Mucosa of gallbladder (tissue), 1 donor: ENCODE data around the gene CD164L2. TPM values are rescaled to one million over a fixed set of nuclear protein-coding genes. Genes with fewer than 3 reads are reported as not detected.
A peak's percentile ranks its signal among the peaks of the same experiment; 100 is the strongest.

Source experiments
- DNase-seq: peaks from one replicate; pipeline ENCODE4 v3.0.0-alpha.2; 2020; ENCODE audit warnings: low spot score
- total RNA-seq: library from RNA; stranded (reverse); gene quantifications from one replicate; pipeline ENCODE4 v1.2.1, GENCODE V29; 2021
- donor health status: DM: no; HTN: no; CAD: no.

The CD164L2 gene
- total RNA-seq, 1 donor from 2014 or later, result 5.4 TPM

DNA sequence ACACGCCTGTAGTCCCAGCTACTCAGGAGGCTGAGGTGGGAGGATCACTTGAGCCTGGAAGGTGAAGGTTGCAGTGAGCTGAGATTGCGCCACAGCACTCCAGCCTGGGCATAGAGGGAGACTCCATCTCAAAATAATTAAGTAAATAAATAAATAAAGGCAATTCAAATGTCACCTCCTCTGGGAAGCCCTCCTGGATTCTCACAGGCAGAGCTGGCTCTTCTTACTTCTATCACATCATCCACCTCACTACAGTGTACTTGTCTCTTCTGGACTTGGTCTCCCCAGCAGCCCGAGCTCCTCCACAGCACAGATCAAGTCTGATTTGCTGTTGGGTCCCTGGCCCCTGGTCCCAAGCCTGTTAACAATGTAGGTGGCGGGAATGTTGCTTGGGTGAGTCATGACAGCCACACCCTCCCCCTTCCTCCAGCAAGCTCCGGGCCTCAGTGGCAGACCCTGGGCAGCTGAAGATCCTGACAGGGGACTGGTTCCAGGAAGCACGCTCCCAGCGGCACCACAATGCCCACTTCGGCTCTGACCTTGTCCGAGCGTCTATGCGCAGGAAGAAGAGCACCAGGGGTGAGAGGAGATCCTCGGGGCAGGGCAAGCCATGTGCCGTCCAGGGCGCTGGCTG, 36.0 kb downstream of the CD164L2 start:
- no peak for DNase-seq

DNA sequence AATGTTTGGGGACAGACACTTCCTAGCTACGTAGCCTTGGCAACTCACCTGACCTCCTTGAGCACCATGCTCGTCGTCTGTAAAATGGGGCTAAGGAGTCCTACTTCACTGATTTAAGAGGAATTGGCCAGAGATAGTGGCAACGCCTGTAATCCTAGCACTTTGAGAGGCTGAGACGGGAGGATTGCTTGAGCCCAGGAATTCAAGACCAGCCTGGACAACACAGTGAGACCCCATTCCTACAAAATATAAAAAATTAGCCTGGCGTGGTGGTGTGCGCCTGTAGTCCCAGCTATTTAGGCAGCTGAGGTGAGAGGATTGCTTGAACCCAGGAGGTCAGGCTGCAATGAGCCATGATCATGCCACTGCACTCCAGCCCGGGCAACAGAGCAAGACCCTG, 36.8 kb downstream of the CD164L2 start:
- DNase-seq, result no peak

DNA sequence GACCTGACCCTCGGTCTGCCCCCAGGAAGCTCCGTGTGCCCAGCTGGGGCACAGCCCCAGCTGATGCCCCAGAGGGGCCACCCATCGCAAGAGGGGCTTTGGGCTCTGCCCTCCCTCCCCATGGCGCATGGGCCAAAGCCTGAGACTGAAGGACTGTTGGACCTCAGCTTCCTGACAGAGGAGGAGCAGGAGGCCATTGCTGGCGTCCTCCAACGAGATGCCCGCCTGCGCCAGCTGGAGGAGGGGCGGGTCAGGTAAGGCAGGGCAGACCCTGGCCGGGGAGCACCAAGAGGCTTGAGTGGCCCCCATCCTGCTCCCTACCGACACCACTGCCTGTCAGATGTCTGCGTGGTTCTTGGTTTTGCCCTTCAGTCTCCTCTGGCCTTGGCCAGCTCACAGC, 37.9 kb downstream of the CD164L2 start:
- no peak for DNase-seq

DNA sequence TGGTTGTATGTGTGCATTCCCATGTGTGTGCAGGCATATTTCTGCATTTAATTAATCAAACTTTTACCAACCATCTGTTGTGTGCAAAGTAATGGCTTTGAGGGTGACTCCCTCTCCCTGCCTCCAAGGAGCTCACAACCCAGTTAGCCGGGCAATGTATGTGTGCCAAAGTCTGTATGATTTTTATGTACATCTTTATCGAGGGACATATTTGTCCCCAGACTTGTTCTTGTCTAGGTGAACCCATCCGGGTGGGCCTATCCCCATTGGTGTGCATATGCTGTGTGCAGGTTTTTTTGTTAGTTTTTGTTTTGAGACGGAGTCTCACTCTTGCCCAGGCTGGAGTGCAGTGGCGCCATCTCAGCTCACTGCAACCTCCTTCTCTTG, 39.5 kb downstream of the CD164L2 start:
- DNase-seq, result no peak

DNA sequence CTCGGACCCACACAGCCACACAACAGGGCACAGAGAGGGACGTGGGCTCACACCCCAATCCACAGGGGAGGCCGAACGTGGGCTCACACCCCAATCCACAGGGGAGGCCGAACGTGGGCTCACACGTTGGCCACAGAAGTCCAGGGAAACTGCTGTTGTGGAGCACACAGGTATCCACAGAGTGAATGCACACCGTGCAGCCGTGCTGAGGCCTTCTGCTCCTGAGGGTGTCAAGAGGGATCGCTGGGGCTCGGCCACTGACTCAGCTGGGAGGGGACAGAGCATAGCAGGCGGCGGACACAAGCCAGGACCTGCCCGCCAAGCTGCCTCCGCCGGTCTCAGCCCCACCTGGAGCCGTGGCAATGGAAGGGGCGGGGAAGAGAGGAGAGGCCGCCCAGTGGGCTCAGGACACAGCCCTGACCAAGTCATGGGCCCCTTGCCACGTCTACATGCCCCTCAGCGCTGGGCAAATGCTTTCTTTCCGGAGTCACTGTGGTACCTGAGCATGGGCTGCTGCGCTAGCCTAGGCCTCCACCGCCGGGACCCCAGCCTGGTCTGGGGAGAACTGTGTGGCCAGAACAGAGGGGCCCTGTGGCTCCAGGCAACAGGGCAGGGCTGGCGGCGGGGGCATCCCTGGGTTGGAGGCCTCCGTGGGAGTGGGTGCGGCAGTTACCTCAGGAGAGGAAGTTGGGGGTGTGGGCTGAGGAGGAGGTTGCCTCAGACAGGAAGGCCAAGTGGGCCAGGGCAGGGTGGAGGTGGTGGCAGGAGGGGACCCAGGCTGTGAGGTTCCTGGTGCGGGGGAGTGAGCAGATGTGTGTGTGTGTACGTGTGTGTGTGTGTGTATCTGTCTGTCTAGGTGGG, 40.1 kb downstream of the CD164L2 start:
- no peak for DNase-seq

GRCh38 chr1:27342391-27342777, 40.7 kb downstream of the CD164L2 start:
- no peak for DNase-seq

GRCh38 chr1:27341525-27342252, 41.4 kb downstream of the CD164L2 start, which contains the start of gene SYTL1:
Gene SYTL1, plus strand, starts transcription at chr1:27342022. Its CDS starts 3,313 bp downstream, at chr1:27345335.
- DNase-seq, result peak; percentile 50

DNA sequence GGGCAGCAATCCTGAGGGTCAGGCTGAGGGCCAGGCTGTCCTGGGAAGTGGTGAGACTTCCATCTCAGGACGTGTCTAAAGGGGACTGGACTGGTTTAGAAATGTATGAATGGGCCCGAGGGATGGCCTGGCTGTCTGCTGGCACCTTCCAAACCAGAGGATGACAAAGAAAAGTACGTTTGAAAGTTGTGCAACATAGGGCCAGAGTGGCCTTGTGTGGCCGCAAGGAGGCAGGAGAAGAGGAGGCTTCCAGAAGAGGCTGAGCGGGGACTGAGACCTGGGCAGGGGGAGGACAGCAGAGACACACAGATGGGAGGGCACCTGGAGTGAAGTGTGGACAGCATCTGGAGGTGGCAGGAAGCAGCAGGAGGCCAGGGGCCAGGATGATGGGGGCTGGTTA, 43.9 kb downstream of the CD164L2 start:
- DNase-seq, result no peak

- DNase-seq, result no peak
Measured at GRCh38 chr1:27338751-27339150, 44.4 kb downstream of the CD164L2 start.

DNA sequence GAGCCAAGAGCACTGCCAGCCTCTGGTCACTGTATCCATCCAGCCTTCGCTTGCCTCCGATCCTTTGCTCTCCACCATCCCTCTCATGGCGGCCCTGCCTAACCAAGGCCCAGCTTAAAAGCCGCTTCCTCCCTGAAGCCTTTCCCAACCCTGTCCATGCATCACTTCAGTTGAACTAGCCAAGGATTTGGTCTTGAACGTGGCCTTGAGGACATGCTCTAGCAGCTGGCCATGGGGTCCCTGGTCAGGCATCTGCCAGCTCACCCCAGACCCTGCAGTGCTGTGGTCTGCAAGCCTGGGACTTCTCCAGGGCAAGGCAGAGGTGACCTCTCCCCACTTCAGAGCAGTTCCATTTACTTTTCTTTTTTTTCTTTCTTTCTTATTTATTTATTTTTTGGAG, 46.4 kb downstream of the CD164L2 start:
- DNase-seq, result no peak

DNA sequence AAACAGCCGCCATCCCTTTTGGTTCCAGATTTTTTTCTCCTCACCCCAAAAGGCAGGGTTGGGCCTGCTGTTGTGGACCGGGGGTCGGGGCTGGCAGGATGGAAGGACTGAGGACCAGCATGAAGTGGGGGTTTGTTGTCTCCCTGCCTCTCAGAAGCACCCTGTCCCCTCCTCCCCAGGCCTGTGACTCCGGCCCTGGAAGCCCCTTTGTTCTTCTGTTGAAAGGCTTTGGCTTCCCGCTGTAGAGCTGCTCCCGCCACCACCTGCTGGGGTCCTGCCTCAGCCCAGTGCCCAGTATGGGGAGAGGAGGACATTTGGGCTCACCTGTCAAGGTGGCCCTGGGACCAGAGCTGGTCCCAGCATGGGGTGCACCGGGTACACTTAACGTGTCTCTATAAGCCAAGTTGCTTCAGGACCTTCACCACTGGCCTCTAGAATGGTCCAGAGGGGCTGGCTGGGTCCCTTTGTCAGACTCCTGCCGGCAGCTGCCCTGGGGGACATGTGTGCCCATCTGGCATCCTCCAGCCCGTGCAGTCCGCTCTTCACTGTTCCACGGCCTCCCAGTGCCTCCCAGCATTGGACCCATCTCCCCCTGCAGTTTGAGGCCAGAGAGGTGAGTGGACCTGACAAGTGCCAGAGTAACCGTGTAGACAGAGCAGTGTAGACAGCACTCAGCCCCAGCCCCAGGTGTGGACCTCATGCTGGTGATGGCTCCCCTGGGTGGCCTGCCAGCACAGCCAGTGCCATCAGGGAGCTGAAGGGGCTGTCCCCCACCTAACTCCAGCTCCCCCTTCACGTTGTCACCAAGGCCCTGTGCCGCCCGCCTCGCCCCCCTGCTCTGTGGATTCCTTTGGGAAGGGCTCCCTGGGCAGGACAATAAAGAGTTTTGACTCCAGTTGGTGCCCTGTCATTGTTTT, 47.4 kb downstream of the CD164L2 start:
- DNase-seq, result no peak

GRCh38 chr1:27333717-27334279, 49.3 kb downstream of the CD164L2 start:
- no peak for DNase-seq

- DNase-seq, result no peak
Measured at GRCh38 chr1:27332536-27333281, 50.4 kb downstream of the CD164L2 start.

GRCh38 chr1:27331922-27332321, 51.2 kb downstream of the CD164L2 start:
- DNase-seq, result no peak

DNA sequence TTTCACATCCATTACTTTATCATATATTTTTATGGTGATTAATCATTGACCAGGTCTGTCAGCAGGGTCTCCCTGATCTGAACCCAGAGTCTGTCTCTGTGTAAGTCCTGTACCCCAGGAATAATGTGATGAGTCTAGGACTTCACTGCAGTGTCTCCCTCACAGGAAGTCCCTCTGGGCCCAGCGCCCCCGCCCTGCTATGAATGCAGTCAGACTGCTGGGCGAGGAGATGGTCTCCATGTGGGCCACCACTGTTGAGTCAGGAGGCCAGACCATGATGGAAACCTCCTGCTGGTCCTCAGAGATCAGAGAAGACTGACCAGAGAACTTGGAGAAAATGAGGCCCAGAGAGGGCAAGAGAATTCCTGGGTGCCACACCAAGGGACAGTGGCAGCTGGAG, 51.7 kb downstream of the CD164L2 start:
- no peak for DNase-seq

DNA sequence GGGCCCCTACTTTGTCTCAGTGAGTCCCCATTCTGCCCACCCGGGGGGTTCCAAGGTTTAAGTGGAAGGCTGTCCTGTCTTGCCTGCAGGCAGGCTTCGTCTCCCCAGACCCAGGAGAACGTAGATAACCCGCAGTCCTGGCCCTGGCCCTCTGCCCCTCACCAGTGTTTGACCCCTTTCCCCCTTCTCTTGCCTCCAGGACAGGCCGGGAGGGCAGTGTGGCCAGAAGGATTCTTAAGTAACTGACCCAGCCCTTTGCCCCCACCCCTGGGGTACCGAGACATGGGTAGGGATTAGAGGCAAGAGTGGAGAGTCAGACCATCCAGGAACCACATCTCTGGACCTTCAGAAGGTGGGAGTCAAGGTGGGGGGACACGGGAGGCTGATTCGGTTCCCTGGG, 52.3 kb downstream of the CD164L2 start:
- DNase-seq, result no peak
